OCI-LY3 (cell line): ENCODE results near the gene DCPS.

Experiments used
- EZH2phosphoT487 ChIP-seq: fragments of 200-600 bp; shearing (Covaris generic); IDR thresholded peaks from 2 replicates; pipeline ENCODE4 v1.6.1; 2018; ENCODE audit warnings: antibody characterized with exemption, mixed run types, low read depth
- TF ChIP-seq, protein P1 (sequence below): fragments of 200-600, 300-600 bp; sonication (generic); IDR thresholded peaks from 2 replicates; pipeline ENCODE4 v1.5.1; 2014; ENCODE audit warnings: antibody characterized with exemption, low read length, low read depth

GRCh38 chr11:126348806-126349582 lies 45.1 kb downstream of the DCPS start:
- TF ChIP-seq, protein P1, sequence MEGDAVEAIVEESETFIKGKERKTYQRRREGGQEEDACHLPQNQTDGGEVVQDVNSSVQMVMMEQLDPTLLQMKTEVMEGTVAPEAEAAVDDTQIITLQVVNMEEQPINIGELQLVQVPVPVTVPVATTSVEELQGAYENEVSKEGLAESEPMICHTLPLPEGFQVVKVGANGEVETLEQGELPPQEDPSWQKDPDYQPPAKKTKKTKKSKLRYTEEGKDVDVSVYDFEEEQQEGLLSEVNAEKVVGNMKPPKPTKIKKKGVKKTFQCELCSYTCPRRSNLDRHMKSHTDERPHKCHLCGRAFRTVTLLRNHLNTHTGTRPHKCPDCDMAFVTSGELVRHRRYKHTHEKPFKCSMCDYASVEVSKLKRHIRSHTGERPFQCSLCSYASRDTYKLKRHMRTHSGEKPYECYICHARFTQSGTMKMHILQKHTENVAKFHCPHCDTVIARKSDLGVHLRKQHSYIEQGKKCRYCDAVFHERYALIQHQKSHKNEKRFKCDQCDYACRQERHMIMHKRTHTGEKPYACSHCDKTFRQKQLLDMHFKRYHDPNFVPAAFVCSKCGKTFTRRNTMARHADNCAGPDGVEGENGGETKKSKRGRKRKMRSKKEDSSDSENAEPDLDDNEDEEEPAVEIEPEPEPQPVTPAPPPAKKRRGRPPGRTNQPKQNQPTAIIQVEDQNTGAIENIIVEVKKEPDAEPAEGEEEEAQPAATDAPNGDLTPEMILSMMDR, result no peak
- TF ChIP-seq EZH2phosphoT487, result no peak
